K562 (cell line): Measurements from ENCODE around the gene VEGFB. TPM values are rescaled to one million over a fixed set of nuclear protein-coding genes. Genes with fewer than 3 reads are reported as not detected.
A peak's percentile ranks its signal among the peaks of the same experiment; 100 is the strongest.

Source experiments
- E2F3 ChIP-seq: fragments of 250-450 bp; sonication (Bioruptor Pico); IDR thresholded peaks from 2 replicates; pipeline ENCODE4 v1.4.0; 2020; ENCODE audit warnings: mild to moderate bottlenecking
- FOXA1 ChIP-seq: fragments of 450-650 bp; IDR thresholded peaks from 2 replicates; pipeline ENCODE4 v1.6.1; 2016; ENCODE audit warnings: mild to moderate bottlenecking, borderline replicate concordance
- HCFC1 ChIP-seq: IDR thresholded peaks from 2 replicates; pipeline ENCODE4 v1.6.1; 2012; ENCODE audit warnings: low read depth, low read length, improper control_type of control experiment
- HOXB6 ChIP-seq: fragments of 250-450 bp; sonication (Bioruptor Pico); IDR thresholded peaks from 2 replicates; pipeline ENCODE4 v1.5.1; 2022; ENCODE audit warnings: mild to moderate bottlenecking, borderline replicate concordance
- MIER1 ChIP-seq: fragments of 450-650 bp; IDR thresholded peaks from 2 replicates; pipeline ENCODE4 v1.6.1; 2016; ENCODE audit warnings: antibody characterized with exemption, mild to moderate bottlenecking, low read depth
- NFIX ChIP-seq: fragments of 250-450 bp; sonication (Bioruptor Pico); IDR thresholded peaks from 2 replicates; pipeline ENCODE4 v1.4.0; 2020; ENCODE audit warnings: low read depth, mild to moderate bottlenecking, moderate library complexity
- RAD21 ChIP-seq, 2 experiments: fragments of 250-450 bp in 1 of 2; fragments of 450-650 bp in 1 of 2; sonication (Bioruptor Pico) in 1 of 2; formaldehyde crosslinking in 1 of 2; IDR thresholded peaks in 1 of 2; conservative IDR thresholded peaks in 1 of 2; 2 replicates each; pipeline versions ENCODE4 v1.4.0 to v1.8.0; 2020 to 2022; ENCODE audit warnings: mild to moderate bottlenecking in 2 of 2, moderate library complexity in 1 of 2
- RBM14 ChIP-seq: fragments of 200-400 bp; formaldehyde crosslinking; IDR thresholded peaks from 2 replicates; pipeline ENCODE4 v1.6.1; 2018; ENCODE audit warnings: low read depth, mild to moderate bottlenecking, low read length, moderate library complexity, borderline replicate concordance; ENCODE audit not compliant: insufficient read depth
- RBM25 ChIP-seq: fragments of 200-400 bp; formaldehyde crosslinking; IDR thresholded peaks from 2 replicates; pipeline ENCODE4 v1.6.1; 2018; ENCODE audit warnings: low read length, low read depth, moderate library complexity; ENCODE audit not compliant: severe bottlenecking
- RBM34 ChIP-seq: fragments of 200-400 bp; formaldehyde crosslinking; IDR thresholded peaks from 2 replicates; pipeline ENCODE4 v1.6.1; 2018; ENCODE audit warnings: low read length, borderline replicate concordance; ENCODE audit not compliant: insufficient read depth
- RUNX1 ChIP-seq: sonication (generic); IDR thresholded peaks from 2 replicates; pipeline ENCODE4 v1.6.1; 2016; ENCODE audit warnings: antibody characterized with exemption, low read depth
- SAFB2 ChIP-seq: fragments of 200-400 bp; formaldehyde crosslinking; IDR thresholded peaks from 2 replicates; pipeline ENCODE4 v1.6.1; 2018; ENCODE audit warnings: borderline replicate concordance, low read length, low read depth, moderate library complexity; ENCODE audit not compliant: severe bottlenecking
- SIX5 ChIP-seq, 2 experiments: IDR thresholded peaks; 2 replicates each; pipeline ENCODE4 v1.6.1; 2011; ENCODE audit warnings: low read length in 2 of 2, borderline replicate concordance in 1 of 2, low read depth in 1 of 2, mild to moderate bottlenecking in 1 of 2, moderate library complexity in 1 of 2; ENCODE audit not compliant: insufficient read depth in 1 of 2
- SMARCA4 ChIP-seq: fragments of 450-650 bp; IDR thresholded peaks from 2 replicates; pipeline ENCODE4 v1.6.1; 2016
- ZNF197 ChIP-seq: fragments of 200-800 bp; sonication (Bioruptor generic); IDR thresholded peaks from 2 replicates; pipeline ENCODE4 v1.6.1; 2016; ENCODE audit warnings: low read depth, missing genetic modification characterization, missing compliant biosample characterization
- polyA plus RNA-seq, 8 experiments: library from polyadenylated mRNA; depleted of rRNA in 4 of 8; stranded (reverse) in 5 of 8; unstranded in 3 of 8; fragments of >200 nt; fragmentation: Nextera tagmentation in 2 of 8; fragmentation: Illumina TruSeq in 1 of 8; extraction: Ambion mirVana in 2 of 8; extraction: Trizol in 1 of 8; gene quantifications; 2 replicates each; pipeline versions ENCODE4 v1.2.1 to v1.2.3, GENCODE V29; 2011 to 2014; ENCODE audit warnings: inconsistent platforms in 1 of 8, missing spikeins in 1 of 8
- total RNA-seq, 7 experiments: library from RNA; depleted of rRNA in 6 of 7; stranded (reverse); fragments of >200 nt in 6 of 7; fragmentation: Illumina TruSeq in 2 of 7; extraction: Trizol in 2 of 7; gene quantifications; 2 replicates each; pipeline versions ENCODE4 v1.2.1 to v1.2.3, GENCODE V29; 2011 to 2021; ENCODE audit warnings: low replicate concordance in 1 of 7
- TF ChIP-seq, protein P1 (sequence below), 2 experiments: fragments of 450-650 bp in 1 of 2; sonication (generic) in 1 of 2; formaldehyde crosslinking in 1 of 2; IDR thresholded peaks in 1 of 2; conservative IDR thresholded peaks in 1 of 2; 2 replicates each; pipeline versions ENCODE4 v1.6.1 to v1.8.1; 2016 to 2023; ENCODE audit warnings: mild to moderate bottlenecking in 2 of 2, moderate library complexity in 2 of 2, inconsistent platforms in 1 of 2, missing genetic modification reagents in 1 of 2
- TF ChIP-seq, protein P2 (sequence below): fragments of 450-650 bp; formaldehyde crosslinking; IDR thresholded peaks from 2 replicates; pipeline ENCODE4 v1.4.0; 2022; ENCODE audit warnings: missing genetic modification characterization
- TF ChIP-seq, protein P3 (sequence below): sonication (generic); formaldehyde crosslinking; IDR thresholded peaks from 2 replicates; pipeline ENCODE4 v1.8.0; 2023; ENCODE audit warnings: missing genetic modification reagents, mild to moderate bottlenecking, borderline replicate concordance

The VEGFB gene
- total and polyA plus RNA-seq, 9 of the 15 experiments (the other 6 are each of a cell fraction or from before 2014, with no cell fraction given), result 11.0 to 83.4 (median 25.7) TPM

DNA sequence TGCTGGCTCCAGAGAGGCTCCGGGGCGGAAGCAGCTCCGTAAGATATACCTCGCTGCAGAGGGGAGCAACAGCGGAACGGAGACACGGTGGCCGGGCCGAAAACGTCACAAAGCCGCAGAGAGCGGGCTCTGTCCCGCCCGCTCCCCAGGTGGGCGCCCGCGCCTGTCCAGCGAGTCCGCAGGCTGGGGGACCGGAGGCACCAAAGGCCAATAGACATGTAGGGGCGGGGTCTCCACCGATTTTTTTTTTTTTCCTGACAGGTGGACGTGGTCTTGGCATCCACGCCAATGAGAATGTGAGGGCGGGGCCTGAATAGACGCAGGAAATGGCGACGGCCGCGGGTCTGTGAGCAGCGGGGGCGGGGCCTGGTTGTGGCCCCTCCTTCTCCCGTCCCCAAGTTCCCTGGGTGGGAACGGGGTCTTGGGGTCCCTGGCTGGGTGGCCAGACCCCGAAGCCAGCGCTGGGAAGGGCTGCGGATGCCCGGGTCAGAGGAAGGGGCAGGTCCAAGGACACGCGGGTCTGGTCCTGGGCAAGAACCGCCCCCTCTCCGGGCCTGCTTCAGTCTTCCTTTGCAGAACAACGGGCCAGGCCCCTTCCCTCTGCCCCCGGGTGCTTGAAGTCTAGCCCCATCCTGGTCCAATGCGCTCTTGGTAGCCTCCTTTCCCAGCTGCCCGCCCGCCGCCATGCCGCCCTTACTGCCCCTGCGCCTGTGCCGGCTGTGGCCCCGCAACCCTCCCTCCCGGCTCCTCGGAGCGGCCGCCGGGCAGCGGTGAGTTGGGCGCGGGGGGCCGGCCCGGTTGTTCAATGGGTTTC lies 4.0 kb upstream of the VEGFB start, which contains the start of gene DNAJC4 (continued):
- TF ChIP-seq, protein P1, sequence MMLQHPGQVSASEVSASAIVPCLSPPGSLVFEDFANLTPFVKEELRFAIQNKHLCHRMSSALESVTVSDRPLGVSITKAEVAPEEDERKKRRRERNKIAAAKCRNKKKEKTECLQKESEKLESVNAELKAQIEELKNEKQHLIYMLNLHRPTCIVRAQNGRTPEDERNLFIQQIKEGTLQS (IDR thresholded peaks at IDR 0.05), result no peak
- TF ChIP-seq, protein P1 (CRISPR knock-in tag; conservative IDR thresholded peaks at IDR 0.05), result peak; percentile 54; the same call in 1 of the 2 replicates
- TF ChIP-seq, protein P2, sequence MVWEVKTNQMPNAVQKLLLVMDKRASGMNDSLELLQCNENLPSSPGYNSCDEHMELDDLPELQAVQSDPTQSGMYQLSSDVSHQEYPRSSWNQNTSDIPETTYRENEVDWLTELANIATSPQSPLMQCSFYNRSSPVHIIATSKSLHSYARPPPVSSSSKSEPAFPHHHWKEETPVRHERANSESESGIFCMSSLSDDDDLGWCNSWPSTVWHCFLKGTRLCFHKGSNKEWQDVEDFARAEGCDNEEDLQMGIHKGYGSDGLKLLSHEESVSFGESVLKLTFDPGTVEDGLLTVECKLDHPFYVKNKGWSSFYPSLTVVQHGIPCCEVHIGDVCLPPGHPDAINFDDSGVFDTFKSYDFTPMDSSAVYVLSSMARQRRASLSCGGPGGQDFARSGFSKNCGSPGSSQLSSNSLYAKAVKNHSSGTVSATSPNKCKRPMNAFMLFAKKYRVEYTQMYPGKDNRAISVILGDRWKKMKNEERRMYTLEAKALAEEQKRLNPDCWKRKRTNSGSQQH, result no peak
- TF ChIP-seq E2F3, result no peak; the same call in 1 of the 2 replicates
- TF ChIP-seq SMARCA4, result no peak
- TF ChIP-seq RBM34, result no peak
- TF ChIP-seq HCFC1, result no peak; the same call in 1 of the 2 replicates
- TF ChIP-seq RBM25, result no peak
- TF ChIP-seq RAD21 (CRISPR knock-in tag; conservative IDR thresholded peaks at IDR 0.05 in 1 of 2, IDR thresholded peaks at IDR 0.05 in 1 of 2), result no peak; a peak in 1 of 4 replicates
- TF ChIP-seq, protein P3, sequence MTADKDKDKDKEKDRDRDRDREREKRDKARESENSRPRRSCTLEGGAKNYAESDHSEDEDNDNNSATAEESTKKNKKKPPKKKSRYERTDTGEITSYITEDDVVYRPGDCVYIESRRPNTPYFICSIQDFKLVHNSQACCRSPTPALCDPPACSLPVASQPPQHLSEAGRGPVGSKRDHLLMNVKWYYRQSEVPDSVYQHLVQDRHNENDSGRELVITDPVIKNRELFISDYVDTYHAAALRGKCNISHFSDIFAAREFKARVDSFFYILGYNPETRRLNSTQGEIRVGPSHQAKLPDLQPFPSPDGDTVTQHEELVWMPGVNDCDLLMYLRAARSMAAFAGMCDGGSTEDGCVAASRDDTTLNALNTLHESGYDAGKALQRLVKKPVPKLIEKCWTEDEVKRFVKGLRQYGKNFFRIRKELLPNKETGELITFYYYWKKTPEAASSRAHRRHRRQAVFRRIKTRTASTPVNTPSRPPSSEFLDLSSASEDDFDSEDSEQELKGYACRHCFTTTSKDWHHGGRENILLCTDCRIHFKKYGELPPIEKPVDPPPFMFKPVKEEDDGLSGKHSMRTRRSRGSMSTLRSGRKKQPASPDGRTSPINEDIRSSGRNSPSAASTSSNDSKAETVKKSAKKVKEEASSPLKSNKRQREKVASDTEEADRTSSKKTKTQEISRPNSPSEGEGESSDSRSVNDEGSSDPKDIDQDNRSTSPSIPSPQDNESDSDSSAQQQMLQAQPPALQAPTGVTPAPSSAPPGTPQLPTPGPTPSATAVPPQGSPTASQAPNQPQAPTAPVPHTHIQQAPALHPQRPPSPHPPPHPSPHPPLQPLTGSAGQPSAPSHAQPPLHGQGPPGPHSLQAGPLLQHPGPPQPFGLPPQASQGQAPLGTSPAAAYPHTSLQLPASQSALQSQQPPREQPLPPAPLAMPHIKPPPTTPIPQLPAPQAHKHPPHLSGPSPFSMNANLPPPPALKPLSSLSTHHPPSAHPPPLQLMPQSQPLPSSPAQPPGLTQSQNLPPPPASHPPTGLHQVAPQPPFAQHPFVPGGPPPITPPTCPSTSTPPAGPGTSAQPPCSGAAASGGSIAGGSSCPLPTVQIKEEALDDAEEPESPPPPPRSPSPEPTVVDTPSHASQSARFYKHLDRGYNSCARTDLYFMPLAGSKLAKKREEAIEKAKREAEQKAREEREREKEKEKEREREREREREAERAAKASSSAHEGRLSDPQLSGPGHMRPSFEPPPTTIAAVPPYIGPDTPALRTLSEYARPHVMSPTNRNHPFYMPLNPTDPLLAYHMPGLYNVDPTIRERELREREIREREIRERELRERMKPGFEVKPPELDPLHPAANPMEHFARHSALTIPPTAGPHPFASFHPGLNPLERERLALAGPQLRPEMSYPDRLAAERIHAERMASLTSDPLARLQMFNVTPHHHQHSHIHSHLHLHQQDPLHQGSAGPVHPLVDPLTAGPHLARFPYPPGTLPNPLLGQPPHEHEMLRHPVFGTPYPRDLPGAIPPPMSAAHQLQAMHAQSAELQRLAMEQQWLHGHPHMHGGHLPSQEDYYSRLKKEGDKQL, result no peak
- no peak for TF ChIP-seq ZNF197 (CRISPR knock-in tag)
- TF ChIP-seq HOXB6 (CRISPR knock-in tag), result no peak
- TF ChIP-seq SAFB2, result no peak
- no peak for TF ChIP-seq RUNX1
- TF ChIP-seq FOXA1, result no peak
- no peak for TF ChIP-seq SIX5 (IDR thresholded peaks at IDR 0.05; ENCODE audit: borderline replicate concordance in 1 of 2, insufficient read depth in 1 of 2, low read depth in 1 of 2, low read length in 2 of 2)
- TF ChIP-seq NFIX (CRISPR knock-in tag), result no peak
- TF ChIP-seq MIER1, result no peak
- TF ChIP-seq RBM14, result no peak
